GM21737 (cell line): Measurements from ENCODE around the gene CSF1.
"Not testable (repeated sequence)": the region's sequence is repeated elsewhere in the genome, so short reads cannot be mapped to it uniquely, and the experiment has no call there.

Experiments used
- ATAC-seq: cut with Tn5 transposase; IDR thresholded peaks from one replicate; pipeline ENCODE4 v1.9.1; 2021; ENCODE audit warnings: mild to moderate bottlenecking, moderate library complexity; ENCODE audit not compliant: unreplicated experiment

CSF1 gene

DNA sequence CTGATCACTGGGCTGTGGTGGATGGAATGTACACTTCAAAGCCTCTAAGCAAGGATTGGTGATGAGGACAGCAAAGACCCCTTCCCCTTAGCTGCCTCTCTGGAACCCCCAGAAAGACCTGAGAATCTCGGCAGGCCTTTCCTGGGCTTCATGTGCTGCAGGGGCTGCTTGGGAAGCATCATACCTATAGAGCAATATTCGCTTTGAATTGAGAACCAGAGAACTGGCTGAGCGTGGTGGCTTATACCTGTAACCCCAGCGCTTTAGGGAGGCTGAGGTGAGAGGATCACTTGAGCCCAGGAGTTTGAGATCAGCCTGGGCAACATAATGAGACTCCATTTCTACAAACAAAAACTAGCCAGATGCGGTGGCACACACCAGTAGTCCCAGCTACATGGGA lies 22.0 kb downstream of the CSF1 start:
- no peak for ATAC-seq

DNA sequence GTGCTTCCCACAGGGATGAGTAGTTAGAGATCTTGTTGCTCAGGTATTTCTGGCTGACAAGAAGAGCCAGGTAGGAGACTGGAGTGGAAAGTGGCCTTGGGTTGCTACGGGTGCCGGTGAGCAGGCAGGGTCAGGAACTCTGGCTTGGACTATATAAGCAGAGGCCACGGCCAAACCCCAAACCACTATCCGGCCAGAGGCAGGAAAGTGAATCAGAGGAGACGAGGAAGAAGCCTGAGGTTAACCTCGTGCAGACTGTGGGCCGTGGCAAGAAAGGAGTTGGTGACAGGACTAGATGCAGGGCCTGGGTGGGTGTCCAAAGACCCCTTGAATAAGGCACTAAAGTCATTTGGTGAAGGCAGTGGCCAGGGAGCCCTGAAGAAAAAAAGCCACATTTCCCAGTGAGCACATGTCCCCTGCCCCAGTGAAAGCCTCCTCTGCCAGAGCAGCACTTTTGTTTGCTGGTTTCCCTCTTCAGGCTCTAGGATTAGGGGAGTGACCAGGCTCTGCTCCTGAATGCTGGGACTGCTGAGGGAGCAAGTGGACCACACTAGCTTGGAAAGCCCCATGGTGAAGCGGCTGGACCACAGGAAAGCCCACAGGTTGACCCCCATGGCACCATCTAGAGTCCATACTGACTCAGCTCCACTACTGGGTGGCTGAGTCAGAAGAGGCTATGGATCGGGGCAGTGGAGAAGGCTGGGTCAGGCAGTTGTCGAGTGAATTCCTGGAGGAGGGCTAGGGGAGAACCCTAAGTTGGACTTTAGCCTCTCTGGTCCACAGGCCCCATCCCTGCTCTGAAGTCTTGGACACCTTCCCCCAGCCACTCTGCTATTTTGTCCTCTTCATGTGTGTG lies 23.4 kb downstream of the CSF1 start:
- no peak for ATAC-seq

DNA sequence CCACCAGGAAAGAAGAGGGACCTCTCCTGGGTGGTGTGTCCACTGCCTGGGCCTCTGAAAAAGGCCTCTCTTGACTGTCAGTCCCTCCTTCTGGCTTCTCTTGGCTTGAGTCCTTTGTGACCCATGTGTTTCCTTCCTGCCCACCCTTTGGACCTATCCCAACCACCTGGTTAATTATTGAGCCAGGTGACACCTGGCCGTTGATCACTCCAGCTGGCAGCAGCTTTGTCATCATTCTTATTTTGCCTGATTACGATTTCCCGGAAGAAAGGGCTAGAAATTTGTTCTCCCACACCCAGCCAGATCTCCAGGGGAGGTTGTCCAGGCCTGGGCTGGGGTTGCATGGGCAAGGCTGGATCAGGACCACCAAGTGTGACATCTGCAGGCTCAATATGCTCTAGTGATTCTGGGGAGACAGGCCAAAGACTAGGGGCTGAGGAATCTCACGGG lies 24.8 kb downstream of the CSF1 start:
- ATAC-seq = no peak

DNA sequence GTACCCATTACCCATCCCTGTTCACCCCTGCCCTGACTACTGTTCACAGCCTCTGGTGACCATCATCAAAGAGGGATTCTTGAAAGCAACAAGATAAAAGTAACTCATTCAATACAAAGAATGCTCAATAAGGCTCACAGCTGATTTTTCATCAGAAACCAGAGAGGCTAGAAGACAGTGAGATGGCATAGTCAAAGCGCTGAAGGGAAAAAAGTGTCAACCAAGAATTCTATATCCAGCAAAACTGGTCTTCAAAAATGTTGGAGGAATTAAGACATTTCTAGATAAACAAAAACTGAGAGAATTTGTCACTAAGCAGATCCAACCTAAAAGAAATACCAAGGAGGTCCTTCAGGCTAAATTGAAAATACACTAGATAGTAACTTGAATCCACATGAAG lies 27.1 kb downstream of the CSF1 start:
- no peak for ATAC-seq

DNA sequence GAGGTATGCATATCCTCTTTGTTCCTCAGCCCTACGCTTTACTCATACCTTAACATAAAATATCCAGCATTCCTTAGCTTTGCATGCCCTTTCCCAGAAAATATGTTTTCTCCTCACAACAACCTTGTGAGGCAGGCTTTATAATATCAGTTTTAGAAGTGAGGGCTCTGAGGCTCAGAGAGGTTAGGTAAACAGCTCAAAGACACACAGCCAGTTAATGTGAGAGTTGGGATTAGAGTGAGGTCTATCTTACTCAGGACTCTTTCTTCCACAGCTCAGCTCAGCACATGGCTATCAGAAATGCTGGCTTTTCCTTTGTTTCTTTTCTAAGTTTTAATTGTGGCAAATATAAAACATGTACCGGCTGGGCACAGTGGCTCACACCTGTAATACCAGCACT lies 27.9 kb downstream of the CSF1 start:
- no peak for ATAC-seq

DNA sequence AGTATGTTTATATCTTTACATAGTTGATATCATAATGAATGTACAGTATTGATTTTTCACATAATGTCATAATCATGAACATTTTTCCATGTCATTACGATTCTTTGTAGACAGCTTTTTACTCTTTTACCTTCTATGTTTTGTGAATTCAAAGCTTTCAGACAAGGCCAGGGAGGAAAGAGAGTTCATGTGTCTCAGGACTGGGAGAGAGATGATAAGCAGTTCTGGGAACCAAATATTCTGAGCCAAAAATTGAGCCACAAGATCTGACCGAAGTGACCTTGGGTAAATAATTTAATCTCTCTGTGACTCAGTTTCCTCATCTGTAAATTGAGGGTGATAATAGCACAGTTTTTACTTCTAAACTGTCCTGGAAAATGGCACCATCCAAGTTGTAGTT lies 31.8 kb downstream of the CSF1 start:
- ATAC-seq = no peak

DNA sequence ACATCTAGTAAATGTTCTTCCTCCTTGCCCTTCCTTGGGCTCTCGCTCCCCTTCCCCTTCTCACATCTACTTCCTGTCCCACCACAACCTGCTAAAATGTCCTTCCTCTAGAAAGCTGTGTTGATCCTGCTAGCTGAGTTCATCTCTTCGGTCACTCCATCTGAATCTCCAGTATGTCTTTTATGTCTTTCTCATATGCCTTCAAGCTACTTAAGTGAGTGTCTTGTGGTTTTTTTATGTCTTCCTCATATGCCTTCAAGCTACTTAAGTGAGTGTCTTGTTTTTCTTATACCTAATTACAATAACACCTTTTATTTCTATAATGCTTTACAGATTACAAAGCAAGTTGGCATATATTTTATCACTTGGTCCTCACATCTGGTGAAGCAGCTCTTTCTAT lies 33.9 kb downstream of the CSF1 start:
- ATAC-seq = no peak

DNA sequence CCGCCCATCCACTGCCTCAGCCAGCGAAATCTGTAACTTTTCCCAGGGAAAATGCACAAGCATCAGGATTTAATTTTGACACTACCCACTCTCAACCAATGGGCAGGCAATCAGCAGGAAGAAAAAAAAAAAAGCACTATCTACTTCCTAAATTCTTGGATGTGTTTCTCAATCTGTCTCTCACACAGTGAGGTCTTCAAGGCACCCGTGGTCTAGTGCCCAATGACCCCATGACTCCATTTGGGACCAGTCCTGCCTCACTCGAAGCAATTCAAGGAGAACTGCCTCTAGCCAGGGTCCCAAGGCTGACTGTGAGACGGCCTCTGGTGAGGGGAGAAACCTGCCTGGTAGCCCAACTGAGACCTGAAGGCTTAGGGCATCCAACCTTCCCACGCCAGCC lies 35.9 kb downstream of the CSF1 start:
- ATAC-seq = no peak

DNA sequence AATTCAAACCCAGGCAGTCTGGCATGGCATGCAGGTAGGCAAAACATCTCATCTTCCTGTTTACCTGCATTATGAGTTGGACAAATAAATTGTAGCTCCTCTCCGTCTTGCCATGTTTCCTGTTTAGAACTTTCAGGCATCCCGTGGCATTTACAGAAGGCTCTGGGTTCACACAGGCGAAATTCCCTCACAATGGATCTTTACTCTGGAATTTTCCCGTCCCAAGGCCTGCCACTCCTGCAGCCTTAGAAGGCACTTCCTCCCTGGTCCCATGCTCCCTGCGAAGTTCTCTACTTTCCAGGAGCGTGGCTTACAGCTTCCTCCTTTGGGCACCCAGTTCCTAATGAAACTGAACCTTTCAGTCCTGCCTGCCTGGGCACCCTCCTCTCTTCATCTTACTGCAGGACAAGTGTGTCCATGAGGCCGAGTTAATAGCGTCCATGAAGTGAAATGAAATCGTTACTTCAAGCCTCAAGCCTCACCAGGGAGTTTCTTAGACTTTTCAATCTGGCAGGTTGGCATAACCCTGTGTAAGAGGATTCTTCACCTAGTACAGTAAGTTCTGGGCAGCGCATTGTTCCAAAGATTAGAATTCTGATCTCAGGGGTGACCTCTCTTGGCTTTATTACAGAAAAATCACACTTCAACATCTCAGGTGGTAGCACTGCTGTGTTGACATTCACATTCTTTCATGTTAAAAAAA lies 37.1 kb downstream of the CSF1 start:
- no peak for ATAC-seq

DNA sequence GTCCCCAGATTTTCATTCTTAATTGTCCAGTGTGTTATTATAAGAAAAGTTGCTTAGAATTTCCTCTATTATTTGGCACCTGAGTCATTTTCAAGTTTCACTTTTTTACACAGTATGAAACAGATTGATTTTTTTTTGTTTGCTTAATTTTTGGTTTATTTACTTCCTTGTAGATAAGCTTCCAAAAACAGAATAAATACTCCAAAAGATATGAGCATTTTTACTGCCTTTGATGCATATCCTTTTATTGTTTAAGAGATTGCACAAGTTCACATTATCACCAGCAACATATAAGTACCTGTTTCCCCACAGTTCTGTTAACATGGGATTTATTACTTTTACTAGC lies 37.6 kb downstream of the CSF1 start:
- ATAC-seq = no peak

DNA sequence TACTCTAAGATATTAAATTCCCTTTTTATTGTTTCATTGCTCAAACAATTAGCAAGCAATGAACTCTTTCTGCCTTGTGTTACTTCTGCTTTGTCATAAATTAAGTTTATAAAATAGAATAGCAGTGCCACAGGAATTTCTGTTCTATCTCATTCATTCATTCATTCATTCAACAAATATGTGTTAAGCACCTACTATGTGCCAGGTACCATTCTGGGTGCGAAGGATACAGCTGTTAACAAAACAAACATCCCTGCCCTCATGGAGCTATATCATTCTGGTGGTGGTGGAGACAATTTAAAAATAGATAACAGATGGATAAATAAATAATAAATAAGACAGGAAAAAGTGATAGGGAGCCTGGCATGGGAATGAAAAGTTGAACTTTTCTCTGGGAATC lies 39.4 kb downstream of the CSF1 start:
- ATAC-seq = no peak

DNA sequence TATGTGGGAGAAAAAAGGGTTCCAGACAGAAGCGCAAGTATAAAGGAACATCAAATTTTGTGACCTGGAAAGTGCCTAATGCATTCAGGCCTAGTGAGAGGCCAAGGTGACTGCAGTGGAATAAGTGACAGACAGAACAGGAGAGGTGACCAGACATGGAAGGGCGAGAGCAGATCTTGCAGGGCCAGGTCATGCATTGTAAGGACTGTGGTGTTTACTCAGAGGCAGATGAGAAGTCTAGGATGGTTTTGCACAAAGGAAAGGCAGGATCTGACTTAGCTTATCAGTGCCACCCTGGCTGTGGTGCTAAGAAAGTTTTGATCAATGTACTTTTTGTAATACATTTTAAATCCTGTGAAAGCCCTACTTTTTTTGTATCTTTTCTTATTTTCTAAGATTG lies 39.9 kb downstream of the CSF1 start:
- ATAC-seq = no peak

DNA sequence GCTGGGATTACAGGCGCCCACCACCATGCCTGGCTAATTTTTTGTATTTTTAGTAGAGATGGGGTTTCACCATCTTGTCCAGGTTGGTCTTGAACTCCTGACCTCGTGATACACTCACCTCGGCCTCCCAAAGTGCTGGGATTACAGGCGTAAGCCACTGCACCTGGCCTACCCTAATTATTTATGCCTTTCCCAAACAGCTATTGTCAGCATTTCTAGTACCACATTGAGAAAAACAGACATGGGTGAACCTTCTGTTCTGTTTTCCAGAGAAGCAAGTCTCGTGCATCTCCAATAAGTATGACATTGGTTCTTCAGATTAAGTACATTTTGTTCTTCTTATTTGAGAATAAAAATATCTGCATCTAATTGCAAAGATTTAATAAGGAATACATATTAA lies 40.9 kb downstream of the CSF1 start:
- ATAC-seq = not testable (repeated sequence)

DNA sequence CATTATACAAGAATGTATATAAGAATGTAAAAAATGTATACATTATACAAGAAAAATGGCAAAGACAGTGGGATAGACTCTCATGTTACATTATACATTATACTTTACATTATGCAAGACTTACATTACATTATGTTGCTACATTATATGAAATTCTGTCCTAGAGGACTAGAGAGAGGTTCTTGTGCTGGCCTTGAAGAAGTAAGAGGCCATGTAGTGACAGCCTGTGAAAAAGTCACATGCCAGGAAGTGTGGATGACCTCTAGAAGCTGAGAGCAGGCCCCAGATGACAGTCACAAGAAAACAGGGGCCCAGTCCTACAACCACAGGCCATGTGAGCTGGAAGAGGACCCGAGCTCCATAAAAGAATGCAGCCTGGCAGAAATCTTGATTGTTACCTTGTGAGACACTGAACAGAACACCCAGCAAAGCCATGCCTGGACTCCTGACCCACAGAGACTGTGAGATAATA lies 43.4 kb downstream of the CSF1 start:
- ATAC-seq = no peak

DNA sequence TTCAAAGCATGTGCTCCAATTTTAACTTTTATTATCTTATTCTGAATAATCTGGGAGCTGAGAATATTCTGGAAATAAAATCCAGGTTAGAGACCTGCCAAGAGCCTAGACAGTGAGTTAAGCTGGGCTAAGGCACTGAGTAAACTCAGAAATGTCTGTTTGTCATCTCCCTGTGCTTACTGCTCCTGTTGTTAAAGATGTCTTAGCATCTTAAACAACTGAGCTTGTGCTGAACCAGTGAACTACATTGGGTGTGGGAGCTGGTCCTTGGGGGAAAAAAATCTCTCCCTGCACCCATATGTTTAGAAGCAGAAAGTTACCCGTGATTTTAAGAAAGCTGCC lies 49.0 kb downstream of the CSF1 start:
- ATAC-seq = no peak

DNA sequence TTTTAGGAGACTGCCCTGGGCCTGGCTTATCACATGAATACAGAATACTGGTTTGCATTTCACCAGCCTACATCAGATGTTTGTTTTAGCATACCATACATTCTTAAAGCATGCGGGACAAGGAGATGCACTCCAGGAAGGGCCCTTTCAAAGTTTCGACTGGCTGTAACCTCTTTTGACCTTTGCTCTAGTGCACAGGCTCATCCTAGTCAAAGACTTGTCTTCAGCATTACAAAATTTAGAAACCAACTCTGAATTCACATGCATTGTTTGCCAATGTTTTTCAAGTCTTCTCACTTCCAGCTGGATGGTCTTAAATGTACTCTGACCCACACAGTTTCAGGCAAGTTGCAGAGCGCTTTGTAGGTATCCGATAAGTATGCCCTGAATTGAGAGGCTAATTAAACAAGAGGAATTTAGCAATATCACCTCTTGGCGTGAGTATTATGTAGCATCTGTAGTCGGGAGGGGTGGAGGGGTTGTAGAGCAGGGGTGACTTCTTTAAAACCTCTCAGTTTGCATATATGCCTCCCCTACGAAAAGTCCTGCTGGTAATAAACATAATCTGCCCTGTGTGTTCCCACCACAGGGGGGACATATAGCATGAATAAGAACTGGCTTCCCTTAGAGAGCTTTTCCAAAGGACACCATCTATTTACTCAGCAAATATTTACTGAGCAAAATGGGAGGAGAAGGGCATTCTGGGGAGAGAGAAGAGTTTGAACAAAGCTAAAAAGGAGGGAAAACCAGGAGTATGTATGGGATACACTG lies 49.5 kb downstream of the CSF1 start:
- ATAC-seq = no peak

DNA sequence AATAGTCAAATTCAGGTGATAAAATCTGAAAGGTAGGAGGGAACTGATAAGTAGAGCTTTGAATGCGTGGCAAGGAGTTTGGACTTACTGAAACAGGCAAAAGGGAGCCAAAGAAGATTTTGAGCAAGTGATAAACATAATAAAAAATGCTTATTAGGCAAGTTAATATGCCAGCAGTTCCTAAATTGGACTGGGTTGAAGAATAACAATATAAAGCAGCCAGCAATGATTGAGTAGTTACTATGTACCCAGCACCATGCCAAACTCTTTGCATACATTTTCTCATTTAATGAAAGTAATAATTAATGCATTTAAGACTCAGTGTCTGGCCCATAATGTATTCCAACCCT lies 50.1 kb downstream of the CSF1 start:
- ATAC-seq = no peak

DNA sequence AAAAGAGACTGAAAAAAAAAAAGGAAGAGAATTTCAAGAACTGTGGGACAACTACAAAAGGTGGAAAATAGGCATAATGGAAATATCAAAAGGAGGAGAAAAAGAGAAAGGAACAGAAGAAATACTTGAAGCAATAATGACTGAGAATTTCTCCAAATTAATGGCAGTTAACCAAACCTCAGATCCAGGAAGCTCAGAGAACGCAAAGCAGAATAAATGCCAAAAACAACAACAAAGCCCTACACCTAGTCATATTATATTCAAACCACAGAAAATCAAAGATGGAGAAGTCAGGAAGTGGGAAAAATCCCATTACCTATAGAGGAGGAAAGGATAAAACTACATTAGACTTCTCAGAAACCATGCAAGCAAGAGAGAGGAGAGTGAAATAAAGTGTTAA lies 53.2 kb downstream of the CSF1 start:
- ATAC-seq = no peak

DNA sequence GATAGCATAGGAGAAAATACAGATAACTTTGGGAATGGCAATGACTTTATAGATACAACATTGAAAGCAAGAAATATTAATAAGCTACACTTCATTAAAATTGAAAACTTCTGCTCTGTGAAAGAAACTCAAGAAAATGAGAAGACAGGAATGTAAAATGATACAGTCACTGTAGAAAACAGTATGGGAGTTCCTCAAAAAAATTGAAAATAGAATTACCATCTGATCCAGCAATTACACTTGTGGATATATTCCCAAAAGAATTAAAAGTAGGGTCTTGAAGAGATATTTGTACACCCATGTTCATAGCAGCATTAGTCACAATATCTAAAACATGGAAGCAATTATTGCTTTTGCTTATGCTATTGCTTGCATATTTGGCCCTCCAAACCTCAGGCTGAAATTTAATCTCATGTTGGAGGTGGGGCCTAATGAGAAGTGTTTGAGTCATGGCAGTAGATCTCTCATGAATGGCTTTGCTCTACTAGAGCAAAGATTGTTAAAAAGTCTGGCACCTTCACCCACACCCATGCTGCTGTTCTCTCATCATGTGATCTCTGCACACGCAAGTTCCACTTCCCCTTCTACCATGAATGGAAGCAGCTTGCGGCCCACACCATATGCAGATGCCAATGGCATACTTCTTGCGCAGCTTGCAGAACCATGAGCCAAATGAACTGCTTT lies 58.6 kb downstream of the CSF1 start:
- no peak for ATAC-seq

DNA sequence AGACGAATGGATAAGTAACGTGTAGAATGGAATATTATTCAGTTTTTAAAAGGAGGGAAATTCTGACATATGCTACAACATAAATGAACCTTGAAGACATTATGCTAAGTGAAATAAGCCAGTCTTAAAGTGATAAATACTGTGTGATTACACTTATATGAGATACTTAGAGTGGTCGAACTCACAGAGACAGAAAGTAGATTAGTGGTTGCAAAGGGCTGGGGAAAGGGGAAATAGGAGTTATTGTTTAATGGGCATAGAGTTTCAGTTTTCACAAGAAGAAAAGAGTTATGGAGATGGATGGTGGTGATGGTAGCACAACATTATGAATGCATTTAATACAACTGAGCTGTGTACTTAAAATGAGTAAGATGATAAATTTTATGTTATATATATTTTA lies 59.3 kb downstream of the CSF1 start:
- ATAC-seq = no peak

DNA sequence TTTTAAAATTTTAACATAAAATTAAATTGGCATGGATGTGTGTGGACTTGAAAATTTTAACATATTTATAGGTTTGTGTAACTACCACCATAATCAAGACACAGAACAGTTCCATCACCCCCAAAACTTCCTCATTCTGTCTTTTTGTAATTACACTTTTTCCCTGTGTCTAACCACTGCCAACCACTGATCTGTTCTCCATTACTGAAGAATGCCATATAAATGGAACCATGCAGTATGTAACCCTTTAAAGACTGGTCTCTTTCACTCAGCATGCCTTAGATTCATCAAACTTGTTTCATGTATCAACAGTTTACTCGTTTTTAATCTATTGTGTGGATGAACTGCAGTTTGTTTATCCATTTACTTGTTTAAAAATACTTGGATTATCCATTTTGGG lies 60.9 kb downstream of the CSF1 start:
- no peak for ATAC-seq
